ENCODE results near the gene SMPD3. TPM values are rescaled to one million over a fixed set of nuclear protein-coding genes. Genes with fewer than 3 reads are reported as not detected.

The SMPD3 gene
- total and polyA plus RNA-seq, 5 donors from 2014 or later: 7.1 to 20.3 (median 18.1) TPM

DNA sequence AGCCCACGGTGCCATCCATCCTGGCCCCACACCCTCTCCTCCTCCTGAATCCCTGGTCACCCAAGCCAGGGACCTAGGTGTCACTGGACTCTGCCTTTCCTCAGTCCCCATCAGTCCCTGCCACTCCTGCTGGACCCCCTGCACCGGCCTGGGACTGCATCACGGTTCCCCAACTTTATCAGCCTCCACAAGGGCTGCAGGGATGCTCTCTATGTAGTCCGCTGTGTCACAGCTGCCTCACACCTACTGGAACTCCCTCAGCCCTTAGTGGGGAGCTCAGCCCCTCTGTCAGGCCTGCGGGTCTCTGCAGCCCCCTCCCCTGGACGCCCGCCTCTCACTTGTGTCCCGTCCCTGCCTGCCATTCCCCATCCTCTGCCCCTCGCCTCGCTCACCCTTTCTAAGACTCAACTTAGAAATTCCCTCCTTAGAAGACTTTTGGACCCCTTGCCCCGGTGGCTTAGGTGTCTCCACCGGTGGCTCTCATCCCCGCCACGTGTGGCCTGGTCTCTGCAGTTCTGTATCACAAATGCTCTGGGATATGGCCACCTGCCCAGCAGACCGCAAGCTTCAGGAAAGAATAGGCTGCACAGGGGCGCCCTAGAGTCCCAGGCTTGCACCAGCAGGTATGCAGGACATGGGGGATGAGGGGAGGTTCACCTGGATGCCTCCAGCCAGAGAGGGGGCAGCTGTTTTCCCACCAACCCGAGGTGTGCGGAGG lies 74.6 kb downstream of the SMPD3 start:
- H3K4me3 ChIP-seq (ENCODE audit: low read depth, low read length): no peak overlapping the region
- Mint-ChIP-seq H3K36me3 (no peaks in the 10 kb centered on the region), H3K4me3 (peak overlapping the region in 1 of 4 donors; percentile 66), H3K27ac (peak overlapping the region in 2 of 3 donors; percentile 25 to 63), H3K4me1 (peaks cover 0 to 40% (median 17%) of the 10 kb centered on the region in 4 donors), H3K27me3 (no peaks in the 10 kb centered on the region), H3K9me3 (no peaks in the 10 kb centered on the region)
- H3K9me3 ChIP-seq (ENCODE audit: control insufficient read depth in 2 of 2, low read length in 2 of 2): no peaks in the 10 kb centered on the region
- peaks cover 31% of the 10 kb centered on the region for H3K4me1 ChIP-seq (ENCODE audit: control insufficient read depth, insufficient read depth, low read length, poor library complexity, severe bottlenecking)
- DNase-seq (no peak), ATAC-seq (ENCODE audit: low read depth in 2 of 2) (no peak)
- no peaks in the 10 kb centered on the region for H3K27me3 ChIP-seq (ENCODE audit: control insufficient read depth, insufficient read depth, low read length)
- H3K36me3 ChIP-seq (ENCODE audit: control insufficient read depth, insufficient read depth, low read length): no peaks in the 10 kb centered on the region
- no peak overlapping the region for H3K27ac ChIP-seq (ENCODE audit: insufficient read depth, low read length, poor library complexity, severe bottlenecking)

DNA sequence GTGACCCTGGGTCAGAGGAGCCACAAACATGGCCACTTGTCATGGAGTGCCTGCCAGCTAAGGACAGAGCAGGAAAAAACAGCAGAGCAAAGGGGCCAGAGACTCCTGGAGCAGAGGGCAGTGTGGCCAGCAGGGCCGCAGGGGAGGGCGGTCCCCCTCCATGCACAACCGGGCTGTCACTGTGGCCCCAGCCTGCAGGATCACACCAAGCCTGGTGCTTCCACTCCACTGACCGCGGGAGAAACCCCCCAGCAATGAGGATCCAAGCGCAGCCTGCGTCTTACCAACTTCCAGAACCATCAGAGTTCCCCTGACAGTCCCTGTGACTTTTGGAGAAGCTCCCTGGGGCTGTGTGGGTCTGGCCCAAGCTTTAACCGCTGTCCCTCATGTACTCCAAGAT lies 75.5 kb downstream of the SMPD3 start:
- Histone ChIP-seq H3K36me3 (ENCODE audit: control insufficient read depth, insufficient read depth, low read length) (no peaks in the 10 kb centered on the region), H3K27me3 (ENCODE audit: control insufficient read depth, insufficient read depth, low read length) (no peaks in the 10 kb centered on the region), H3K4me3 (ENCODE audit: low read depth, low read length) (no peak overlapping the region), H3K9me3 (ENCODE audit: control insufficient read depth in 2 of 2, low read length in 2 of 2) (no peaks in the 10 kb centered on the region), H3K4me1 (ENCODE audit: control insufficient read depth, insufficient read depth, low read length, poor library complexity, severe bottlenecking) (peaks cover 39% of the 10 kb centered on the region), H3K27ac (ENCODE audit: insufficient read depth, low read length, poor library complexity, severe bottlenecking) (no peak overlapping the region)
- no peak for ATAC-seq (ENCODE audit: low read depth in 2 of 2)
- peaks cover 0 to 44% (median 20%) of the 10 kb centered on the region in 4 donors for H3K4me1 Mint-ChIP-seq
- H3K4me3 Mint-ChIP-seq: peak overlapping the region in 1 of 4 donors; percentile 66
- no peaks in the 10 kb centered on the region for H3K27me3 Mint-ChIP-seq
- peaks cover 3% of the 10 kb centered on the region for H3K36me3 Mint-ChIP-seq
- H3K9me3 Mint-ChIP-seq: no peaks in the 10 kb centered on the region
- peak overlapping the region in 2 of 3 donors; percentile 88 to 95 for H3K27ac Mint-ChIP-seq
- DNase-seq: no peak

DNA sequence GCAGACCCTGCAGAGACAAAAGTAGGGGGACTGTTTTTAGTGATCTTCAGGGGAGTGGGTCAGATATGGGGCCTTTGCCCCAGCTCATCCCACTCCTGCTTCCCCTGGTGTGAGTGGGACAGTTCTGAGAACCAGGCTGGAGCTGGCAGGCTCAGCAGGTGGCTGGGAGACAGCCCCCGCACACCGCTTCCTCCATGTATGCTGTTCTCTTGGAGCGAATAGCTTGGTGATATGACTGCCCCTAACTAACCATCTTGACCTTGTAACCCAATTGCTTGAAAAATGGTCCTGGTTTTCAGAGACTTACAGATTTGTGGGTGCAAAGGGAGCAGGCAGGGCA lies 76.0 kb downstream of the SMPD3 start:
- peaks cover 0 to 49% (median 21%) of the 10 kb centered on the region in 4 donors for H3K4me1 Mint-ChIP-seq
- no peak overlapping the region for H3K4me3 ChIP-seq (ENCODE audit: low read depth, low read length)
- H3K27ac ChIP-seq (ENCODE audit: insufficient read depth, low read length, poor library complexity, severe bottlenecking): no peak overlapping the region
- no peak overlapping the region for H3K4me3 Mint-ChIP-seq
- H3K9me3 Mint-ChIP-seq: no peaks in the 10 kb centered on the region
- no peaks in the 10 kb centered on the region for H3K27me3 Mint-ChIP-seq
- DNase-seq (no peak), ATAC-seq (ENCODE audit: low read depth in 2 of 2) (no peak)
- H3K4me1 ChIP-seq (ENCODE audit: control insufficient read depth, insufficient read depth, low read length, poor library complexity, severe bottlenecking): peaks cover 40% of the 10 kb centered on the region
- no peaks in the 10 kb centered on the region for H3K9me3 ChIP-seq (ENCODE audit: control insufficient read depth in 2 of 2, low read length in 2 of 2)
- no peaks in the 10 kb centered on the region for H3K36me3 ChIP-seq (ENCODE audit: control insufficient read depth, insufficient read depth, low read length)
- no peaks in the 10 kb centered on the region for H3K27me3 ChIP-seq (ENCODE audit: control insufficient read depth, insufficient read depth, low read length)
- peak overlapping the region in 1 of 3 donors; percentile 95 for H3K27ac Mint-ChIP-seq
- peaks cover 3% of the 10 kb centered on the region for H3K36me3 Mint-ChIP-seq

DNA sequence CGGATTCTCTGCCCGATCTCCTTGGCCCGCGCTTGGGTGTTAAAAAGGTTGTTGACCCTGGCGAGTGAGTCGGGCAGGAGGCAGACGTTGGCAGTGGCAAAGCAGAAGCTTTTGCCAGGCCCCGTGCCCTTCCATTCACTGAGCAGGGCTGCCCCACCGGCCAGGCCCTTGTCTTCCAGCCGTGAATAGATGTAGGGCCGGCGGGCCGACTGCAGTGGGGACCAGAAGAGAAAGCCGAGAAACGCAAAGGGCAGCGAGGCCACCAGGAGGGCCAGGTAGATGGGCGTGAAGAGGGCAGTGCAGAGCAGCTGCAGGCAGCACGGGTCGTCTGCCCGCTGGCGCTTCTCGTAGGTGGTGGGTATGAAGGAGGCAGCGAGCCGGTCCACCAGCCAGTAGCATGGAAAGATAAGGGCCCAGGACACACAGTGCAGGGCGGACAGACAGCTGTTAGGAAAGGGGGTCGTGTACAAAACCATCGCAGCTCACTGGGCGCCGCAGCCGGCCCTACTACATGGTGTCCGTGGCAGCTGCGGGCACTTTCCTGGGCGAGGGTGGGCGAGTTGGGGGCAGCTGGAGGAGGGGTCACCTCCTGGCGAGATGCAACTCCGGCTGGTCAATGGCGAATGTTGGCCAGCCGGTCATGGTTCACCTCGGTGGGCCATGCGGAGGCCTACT lies 76.5 kb downstream of the SMPD3 start:
- Histone ChIP-seq H3K36me3 (ENCODE audit: control insufficient read depth, insufficient read depth, low read length) (no peaks in the 10 kb centered on the region), H3K4me1 (ENCODE audit: control insufficient read depth, insufficient read depth, low read length, poor library complexity, severe bottlenecking) (peaks cover 40% of the 10 kb centered on the region), H3K27me3 (ENCODE audit: control insufficient read depth, insufficient read depth, low read length) (no peaks in the 10 kb centered on the region), H3K27ac (ENCODE audit: insufficient read depth, low read length, poor library complexity, severe bottlenecking) (no peak overlapping the region), H3K4me3 (ENCODE audit: low read depth, low read length) (no peak overlapping the region), H3K9me3 (ENCODE audit: control insufficient read depth in 2 of 2, low read length in 2 of 2) (no peaks in the 10 kb centered on the region)
- ATAC-seq (ENCODE audit: low read depth in 2 of 2) (no peak), DNase-seq (no peak)
- peaks cover 0 to 54% (median 21%) of the 10 kb centered on the region in 4 donors for H3K4me1 Mint-ChIP-seq
- no peak overlapping the region for H3K4me3 Mint-ChIP-seq
- no peaks in the 10 kb centered on the region for H3K27me3 Mint-ChIP-seq
- peaks cover 3% of the 10 kb centered on the region for H3K36me3 Mint-ChIP-seq
- H3K9me3 Mint-ChIP-seq: no peaks in the 10 kb centered on the region
- H3K27ac Mint-ChIP-seq: peak overlapping the region; percentile 59 to 95 (median 91)

DNA sequence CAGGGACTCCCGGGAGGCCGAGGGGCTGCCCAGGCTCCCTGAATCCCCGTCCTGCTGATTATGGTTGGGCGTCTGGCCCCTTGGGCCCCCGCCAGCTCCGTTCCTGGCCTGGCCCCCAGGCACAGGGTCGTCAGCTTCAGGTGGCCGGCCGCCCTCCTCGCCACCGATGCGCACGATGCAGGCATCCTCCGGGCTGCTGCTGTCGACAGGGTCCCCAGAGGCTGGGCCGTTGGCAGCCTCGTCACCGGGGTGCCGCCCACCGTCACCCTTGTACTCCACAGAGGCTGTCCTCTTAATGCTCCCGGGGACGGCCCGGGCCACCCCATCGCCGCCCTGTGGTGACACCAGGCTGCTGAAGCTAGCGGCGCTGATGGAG lies 77.0 kb downstream of the SMPD3 start:
- H3K27ac ChIP-seq (ENCODE audit: insufficient read depth, low read length, poor library complexity, severe bottlenecking): peak overlapping the region; percentile 65
- peaks cover 3% of the 10 kb centered on the region for H3K36me3 Mint-ChIP-seq
- H3K27ac Mint-ChIP-seq: peak overlapping the region in 2 of 3 donors; percentile 32 to 95
- H3K9me3 ChIP-seq (ENCODE audit: control insufficient read depth in 2 of 2, low read length in 2 of 2): no peaks in the 10 kb centered on the region
- H3K4me1 ChIP-seq (ENCODE audit: control insufficient read depth, insufficient read depth, low read length, poor library complexity, severe bottlenecking): peaks cover 40% of the 10 kb centered on the region
- no peaks in the 10 kb centered on the region for H3K9me3 Mint-ChIP-seq
- H3K4me1 Mint-ChIP-seq: peaks cover 0 to 56% (median 21%) of the 10 kb centered on the region in 4 donors
- no peak overlapping the region for H3K4me3 ChIP-seq (ENCODE audit: low read depth, low read length)
- H3K36me3 ChIP-seq (ENCODE audit: control insufficient read depth, insufficient read depth, low read length): no peaks in the 10 kb centered on the region
- no peak for ATAC-seq (ENCODE audit: low read depth in 2 of 2)
- H3K4me3 Mint-ChIP-seq: peak overlapping the region in 2 of 4 donors; percentile 88 to 89
- no peak for DNase-seq
- H3K27me3 ChIP-seq (ENCODE audit: control insufficient read depth, insufficient read depth, low read length): no peaks in the 10 kb centered on the region
- H3K27me3 Mint-ChIP-seq: no peaks in the 10 kb centered on the region

GRCh38 chr16:68370581-68371275 lies 77.6 kb downstream of the SMPD3 start:
- H3K4me3 ChIP-seq (ENCODE audit: low read depth, low read length): peak overlapping the region; percentile 34
- Mint-ChIP-seq H3K27me3 (no peaks in the 10 kb centered on the region), H3K27ac (peak overlapping the region; percentile 83 to 95 (median 91)), H3K4me3 (peak overlapping the region; percentile 80 to 92 (median 88)), H3K36me3 (peaks cover 3% of the 10 kb centered on the region), H3K9me3 (no peaks in the 10 kb centered on the region), H3K4me1 (peaks cover 0 to 60% (median 22%) of the 10 kb centered on the region in 4 donors)
- peak overlapping the region; percentile 65 for H3K27ac ChIP-seq (ENCODE audit: insufficient read depth, low read length, poor library complexity, severe bottlenecking)
- H3K9me3 ChIP-seq (ENCODE audit: control insufficient read depth in 2 of 2, low read length in 2 of 2): no peaks in the 10 kb centered on the region
- no peaks in the 10 kb centered on the region for H3K27me3 ChIP-seq (ENCODE audit: control insufficient read depth, insufficient read depth, low read length)
- DNase-seq (peak; percentile 15 to 88 (median 70)), ATAC-seq (ENCODE audit: low read depth in 2 of 2) (peak; percentile 78 to 81)
- no peaks in the 10 kb centered on the region for H3K36me3 ChIP-seq (ENCODE audit: control insufficient read depth, insufficient read depth, low read length)
- peaks cover 40% of the 10 kb centered on the region for H3K4me1 ChIP-seq (ENCODE audit: control insufficient read depth, insufficient read depth, low read length, poor library complexity, severe bottlenecking)

DNA sequence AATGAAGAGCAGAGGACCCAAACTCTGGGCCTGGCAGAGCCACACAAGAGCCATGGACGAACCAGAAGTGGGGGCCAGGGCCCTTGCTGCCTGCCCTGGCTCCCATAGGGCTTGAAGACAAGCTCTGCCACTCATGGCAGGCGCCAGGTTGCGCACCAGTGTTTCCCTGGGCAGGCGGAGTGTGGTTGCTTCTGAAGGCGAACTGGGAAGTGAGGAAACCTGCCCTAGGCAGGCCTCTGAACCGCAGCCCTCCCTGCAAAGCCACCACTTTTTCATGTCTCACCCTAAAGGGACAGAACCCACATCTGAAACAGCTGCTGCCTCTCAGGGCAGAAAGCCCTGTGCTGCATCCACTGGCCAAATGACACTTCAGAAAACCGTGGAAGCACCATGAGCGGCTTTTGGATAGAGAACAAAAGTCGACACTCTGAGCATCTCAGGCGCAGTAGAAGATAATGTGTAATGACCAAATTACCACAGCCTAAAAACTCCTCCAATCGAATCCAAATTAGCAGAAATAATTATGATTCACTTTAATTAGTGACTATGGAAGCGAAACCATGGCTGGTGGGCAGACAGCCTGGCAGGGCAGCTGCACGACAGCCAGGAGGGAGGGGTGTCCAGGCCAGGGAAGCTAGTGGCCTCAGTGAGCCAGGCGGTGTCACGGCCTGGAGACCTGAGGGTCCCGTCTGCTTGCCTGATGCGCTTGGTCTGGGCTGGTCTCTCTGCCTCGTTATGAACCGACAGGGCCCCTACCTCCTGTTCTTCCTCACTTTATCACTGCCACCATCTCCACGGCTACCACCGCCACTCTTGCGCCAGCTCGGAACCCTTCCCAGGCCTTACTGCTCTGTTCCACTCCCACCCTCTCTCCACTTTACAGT lies 78.4 kb downstream of the SMPD3 start:
- peaks cover 0 to 65% (median 22%) of the 10 kb centered on the region in 4 donors for H3K4me1 Mint-ChIP-seq
- peak overlapping the region; percentile 83 to 95 (median 91) for H3K27ac Mint-ChIP-seq
- no peaks in the 10 kb centered on the region for H3K9me3 ChIP-seq (ENCODE audit: control insufficient read depth in 2 of 2, low read length in 2 of 2)
- H3K4me1 ChIP-seq (ENCODE audit: control insufficient read depth, insufficient read depth, low read length, poor library complexity, severe bottlenecking): peaks cover 40% of the 10 kb centered on the region
- H3K27me3 Mint-ChIP-seq: no peaks in the 10 kb centered on the region
- peaks cover 3% of the 10 kb centered on the region for H3K36me3 Mint-ChIP-seq
- no peaks in the 10 kb centered on the region for H3K9me3 Mint-ChIP-seq
- peak overlapping the region; percentile 65 for H3K27ac ChIP-seq (ENCODE audit: insufficient read depth, low read length, poor library complexity, severe bottlenecking)
- DNase-seq: peak in 2 of 3 donors; percentile 19 to 54
- peak overlapping the region; percentile 34 for H3K4me3 ChIP-seq (ENCODE audit: low read depth, low read length)
- no peaks in the 10 kb centered on the region for H3K36me3 ChIP-seq (ENCODE audit: control insufficient read depth, insufficient read depth, low read length)
- H3K4me3 Mint-ChIP-seq: peak overlapping the region; percentile 80 to 92 (median 88)
- peak; percentile 13 to 14 for ATAC-seq (ENCODE audit: low read depth in 2 of 2)
- H3K27me3 ChIP-seq (ENCODE audit: control insufficient read depth, insufficient read depth, low read length): no peaks in the 10 kb centered on the region

Data from CD4-positive, CD25-positive, alpha-beta regulatory T cell (primary cell).